ENCODE data around the gene NF1.
"Not testable (repeated sequence)": the region's sequence is repeated elsewhere in the genome, so short reads cannot be mapped to it uniquely, and the experiment has no call there.

NF1 gene

DNA sequence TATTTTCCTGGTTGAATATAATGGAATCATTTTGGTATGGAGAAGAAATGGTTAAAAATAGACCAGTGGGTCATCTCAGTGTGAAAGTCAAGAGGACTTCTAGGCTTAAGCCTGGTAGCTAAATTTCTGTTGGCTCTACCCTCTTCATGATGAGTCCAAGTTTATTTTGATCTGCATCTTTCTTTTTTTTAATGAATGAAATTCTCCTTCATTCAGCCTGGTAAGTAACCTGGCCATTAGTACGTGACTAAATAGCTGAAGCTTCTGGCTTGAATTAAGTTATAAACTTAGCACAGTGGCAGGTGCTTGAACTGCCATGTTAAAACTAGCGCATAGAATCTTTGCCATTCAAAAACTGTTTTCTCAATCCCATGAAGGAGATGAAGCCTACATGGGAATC, 28.0 kb downstream of the NF1 start:
- DNase-seq (ENCODE audit: low read depth in 2 of 3, low spot score in 1 of 3): no peak

- no peak for DNase-seq (ENCODE audit: low read depth in 2 of 3, low spot score in 1 of 3)
These were observed 31.5 kb downstream of the NF1 start for GRCh38 chr17:31126318-31126717.

- DNase-seq (ENCODE audit: low read depth in 2 of 3, low spot score in 1 of 3): no peak
These were observed 33.5 kb downstream of the NF1 start for GRCh38 chr17:31128241-31128640.

DNA sequence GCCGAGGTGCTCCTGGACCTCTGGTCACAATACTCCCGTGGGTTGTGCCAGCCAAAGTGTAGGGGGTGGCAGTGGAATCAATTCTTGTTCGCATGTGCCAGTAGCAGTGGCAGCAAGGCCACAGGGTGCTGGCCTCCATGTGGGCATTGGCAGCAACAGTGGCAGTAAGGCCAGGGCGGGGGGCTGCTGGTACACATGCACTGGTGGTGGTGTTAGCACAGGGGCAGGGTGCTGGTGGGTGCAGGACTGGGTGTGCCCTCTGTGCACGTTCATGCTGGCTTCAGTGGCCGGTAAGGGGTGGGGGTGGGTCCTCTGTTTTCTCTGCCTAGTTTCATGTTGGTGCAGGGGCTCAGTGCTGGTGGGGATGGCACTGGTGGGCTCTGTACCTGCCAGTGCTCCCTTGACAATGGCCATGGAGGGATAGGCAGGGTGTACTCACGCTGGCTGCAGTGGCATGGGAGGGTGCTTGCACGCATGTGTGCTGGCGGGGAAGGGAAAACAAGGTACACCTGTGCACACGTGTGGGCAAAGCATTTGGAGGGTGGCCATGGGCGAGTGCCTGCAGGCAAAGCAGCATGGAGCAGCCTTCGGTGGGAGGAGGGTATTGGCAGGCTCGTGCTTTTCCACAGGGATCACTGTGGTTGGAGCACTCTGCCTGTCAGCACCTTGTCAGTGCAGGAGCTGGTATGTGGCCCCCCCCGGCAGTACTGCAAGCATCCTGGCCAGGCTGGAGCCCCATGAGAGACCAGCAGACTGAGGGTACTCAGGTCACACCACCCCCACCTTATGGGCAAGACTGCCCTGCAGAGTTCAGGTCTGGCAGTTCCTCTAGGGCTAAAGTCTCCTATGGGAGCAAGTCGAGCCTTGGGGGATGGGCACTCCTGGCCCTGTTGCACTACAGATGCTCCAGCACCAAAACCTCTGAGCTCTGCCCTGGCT, 35.8 kb downstream of the NF1 start:
- no peak for DNase-seq (ENCODE audit: low read depth in 2 of 3, low spot score in 1 of 3)

- DNase-seq (ENCODE audit: low read depth in 2 of 3, low spot score in 1 of 3): no peak
These were observed 36.5 kb downstream of the NF1 start for GRCh38 chr17:31131299-31131698.

DNA sequence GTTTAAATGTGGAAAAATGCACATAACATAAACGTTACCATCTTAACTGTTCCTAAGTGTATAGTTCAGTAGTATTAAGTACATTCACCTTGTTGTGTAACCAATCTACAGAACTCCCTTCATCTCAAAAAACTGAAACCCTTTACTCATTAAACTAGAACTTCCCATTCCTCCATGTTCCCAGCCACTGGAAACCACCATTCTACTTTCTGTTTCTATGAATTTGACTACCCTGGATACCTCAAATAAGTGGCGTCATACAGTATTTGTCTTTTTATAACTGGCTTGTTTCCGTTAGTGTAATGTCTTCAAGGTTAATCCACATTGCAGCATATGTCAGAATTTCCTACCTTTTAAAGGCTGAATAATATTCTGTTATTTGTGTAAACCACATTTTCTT, 38.2 kb downstream of the NF1 start:
- no peak for DNase-seq (ENCODE audit: low read depth in 2 of 3, low spot score in 1 of 3)

- DNase-seq (ENCODE audit: low read depth in 2 of 3, low spot score in 1 of 3): no peak
These were observed 39.8 kb downstream of the NF1 start for GRCh38 chr17:31134576-31134975.

DNA sequence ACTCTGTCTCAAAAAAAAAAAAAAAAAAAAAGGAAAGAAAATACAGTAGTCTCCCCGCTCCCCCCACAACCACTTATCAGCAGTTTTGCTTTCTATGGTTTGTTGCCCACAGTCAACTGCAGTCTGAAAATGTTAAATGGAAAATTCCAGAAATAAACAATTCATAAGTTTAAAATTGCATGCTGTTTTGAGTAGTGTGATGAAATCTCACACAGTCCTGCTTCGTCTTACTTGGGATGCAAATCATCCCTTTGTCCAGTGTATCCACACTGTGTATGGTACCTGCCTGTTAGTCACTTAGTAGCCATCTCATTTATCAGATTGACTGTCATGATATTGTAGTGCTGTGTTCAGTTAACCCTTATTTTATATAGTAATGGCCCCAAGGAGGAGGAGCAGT, 41.5 kb downstream of the NF1 start:
- no peak for DNase-seq (ENCODE audit: low read depth in 2 of 3, low spot score in 1 of 3)

- no peak for DNase-seq (ENCODE audit: low read depth in 2 of 3, low spot score in 1 of 3)
These were observed 45.3 kb downstream of the NF1 start for GRCh38 chr17:31140111-31140510.

DNA sequence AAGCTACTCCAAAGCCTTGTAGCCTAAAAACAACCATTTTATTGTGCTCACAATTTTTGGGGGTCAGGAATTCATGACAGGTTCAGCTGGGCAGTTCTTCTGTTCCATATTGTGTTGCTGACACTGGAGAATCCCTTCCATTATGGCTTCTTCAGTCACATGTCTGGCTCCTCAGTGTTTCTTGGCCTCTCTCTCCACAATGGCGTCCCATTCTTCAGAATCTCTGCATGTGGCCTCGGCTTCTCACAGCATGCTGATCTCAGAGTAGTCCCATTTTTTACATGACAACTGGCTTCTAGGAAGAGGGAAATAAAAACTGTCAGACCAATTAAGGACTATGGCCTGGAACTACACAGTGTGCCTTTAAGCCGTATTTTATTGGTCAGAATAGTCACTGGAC, 49.7 kb downstream of the NF1 start:
- DNase-seq (ENCODE audit: low read depth in 2 of 3, low spot score in 1 of 3): no peak

GRCh38 chr17:31144836-31145235, 50.1 kb downstream of the NF1 start:
- no peak for DNase-seq (ENCODE audit: low read depth in 2 of 3, low spot score in 1 of 3)

DNA sequence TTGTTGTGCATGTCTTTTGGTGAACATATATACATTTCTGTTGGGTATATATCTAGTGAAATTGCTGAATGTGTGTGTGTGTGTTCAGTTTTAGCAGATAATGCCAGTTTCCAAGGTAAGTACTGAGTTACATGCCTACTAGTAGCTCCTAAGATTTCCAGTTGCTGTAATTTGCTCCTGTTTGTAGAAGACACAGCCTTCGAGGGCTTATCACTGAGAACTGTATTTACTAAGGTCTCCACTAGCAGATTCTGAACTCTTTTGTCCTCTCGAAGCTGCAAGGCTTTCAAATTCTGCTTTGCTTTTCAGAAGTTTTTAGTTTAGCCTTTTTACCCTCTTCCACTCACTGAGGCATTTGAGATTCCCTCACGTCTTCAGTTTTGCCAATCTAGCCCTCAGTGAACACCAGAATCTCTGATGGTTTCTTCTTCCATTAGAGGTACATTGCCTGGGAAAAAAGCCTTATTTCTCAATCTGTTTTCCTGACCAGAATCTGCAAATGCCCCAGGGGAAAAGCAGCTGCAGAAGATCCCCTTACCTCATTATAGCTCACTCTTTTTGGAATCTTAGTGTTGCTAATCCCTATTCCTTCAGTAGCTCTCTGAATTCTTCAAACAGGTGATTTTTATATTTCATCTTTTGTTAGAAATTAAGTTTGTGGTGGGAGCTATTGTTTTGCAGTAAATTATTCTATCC, 52.9 kb downstream of the NF1 start:
- no peak for DNase-seq (ENCODE audit: low read depth in 2 of 3, low spot score in 1 of 3)

GRCh38 chr17:31148205-31148604, 53.4 kb downstream of the NF1 start:
- no peak for DNase-seq (ENCODE audit: low read depth in 2 of 3, low spot score in 1 of 3)

GRCh38 chr17:31152271-31152670, 57.5 kb downstream of the NF1 start:
- no peak for DNase-seq (ENCODE audit: low read depth in 2 of 3, low spot score in 1 of 3)

DNA sequence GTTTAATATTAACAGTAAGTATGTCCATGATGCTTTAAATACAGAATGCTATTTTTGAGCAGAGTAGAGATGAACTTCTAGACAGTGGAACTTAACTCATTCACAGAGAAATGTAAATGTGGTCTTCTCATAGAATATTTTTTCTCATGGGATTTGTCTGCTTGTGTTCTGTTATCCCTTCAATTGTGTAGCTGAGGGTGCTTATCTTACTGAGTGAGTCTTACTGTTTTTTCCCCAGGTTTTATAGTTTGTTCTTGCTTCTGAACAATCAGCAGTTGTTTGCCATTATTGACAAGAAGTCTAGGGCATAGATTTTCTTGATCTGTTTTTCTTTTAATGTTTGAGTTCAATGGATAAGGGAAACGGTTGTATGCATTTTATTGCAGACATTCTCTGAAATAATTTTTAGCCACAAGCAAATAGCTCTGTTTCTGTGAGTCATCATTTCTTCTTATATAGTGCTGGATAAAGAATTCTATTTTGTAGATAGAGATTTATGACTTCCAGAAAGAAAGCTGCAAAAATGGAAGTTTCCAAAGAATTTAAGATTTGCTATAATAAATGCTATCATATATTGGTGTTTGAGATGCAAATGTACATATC, 60.5 kb downstream of the NF1 start:
- DNase-seq (ENCODE audit: low read depth in 2 of 3, low spot score in 1 of 3): no peak

DNA sequence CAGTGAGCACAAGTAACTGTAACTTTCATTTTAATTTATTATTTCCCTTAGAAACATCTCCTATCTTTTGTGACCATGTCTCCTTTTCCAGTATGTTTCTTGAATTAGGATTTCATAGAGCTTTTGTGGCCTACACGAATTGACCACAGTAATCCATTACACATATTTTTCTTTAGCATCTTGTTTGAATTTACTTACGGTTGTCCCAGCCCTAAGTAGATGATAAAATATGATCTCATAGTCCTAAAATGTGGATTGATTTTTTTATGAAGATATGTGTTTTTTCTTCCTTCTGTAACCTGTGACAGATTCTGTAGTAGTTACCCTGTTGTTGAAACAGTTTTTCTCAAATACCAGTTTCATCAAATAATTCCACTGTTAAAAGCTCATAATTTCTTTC, 61.5 kb downstream of the NF1 start:
- no peak for DNase-seq (ENCODE audit: low read depth in 2 of 3, low spot score in 1 of 3)

DNA sequence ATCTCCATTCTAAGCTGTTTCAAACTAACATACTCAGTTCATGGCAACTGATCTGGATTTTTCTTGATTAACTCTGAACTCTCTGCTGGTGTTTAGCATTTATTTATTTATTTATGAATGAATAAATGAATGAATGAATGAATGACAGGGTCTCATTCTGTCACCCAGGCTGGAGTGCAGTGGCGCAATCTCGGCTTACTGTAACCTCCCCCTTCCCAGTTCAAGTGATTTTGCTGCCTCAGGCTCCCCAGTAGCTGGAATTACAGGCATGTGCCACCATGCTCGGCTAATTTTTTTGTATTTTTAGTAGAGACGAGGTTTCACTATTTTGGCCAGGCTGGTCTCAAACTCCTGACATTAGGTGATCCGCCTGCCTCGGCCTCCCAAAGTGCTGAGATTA, 62.1 kb downstream of the NF1 start:
- DNase-seq (ENCODE audit: low read depth in 2 of 3, low spot score in 1 of 3): not testable (repeated sequence)

DNA sequence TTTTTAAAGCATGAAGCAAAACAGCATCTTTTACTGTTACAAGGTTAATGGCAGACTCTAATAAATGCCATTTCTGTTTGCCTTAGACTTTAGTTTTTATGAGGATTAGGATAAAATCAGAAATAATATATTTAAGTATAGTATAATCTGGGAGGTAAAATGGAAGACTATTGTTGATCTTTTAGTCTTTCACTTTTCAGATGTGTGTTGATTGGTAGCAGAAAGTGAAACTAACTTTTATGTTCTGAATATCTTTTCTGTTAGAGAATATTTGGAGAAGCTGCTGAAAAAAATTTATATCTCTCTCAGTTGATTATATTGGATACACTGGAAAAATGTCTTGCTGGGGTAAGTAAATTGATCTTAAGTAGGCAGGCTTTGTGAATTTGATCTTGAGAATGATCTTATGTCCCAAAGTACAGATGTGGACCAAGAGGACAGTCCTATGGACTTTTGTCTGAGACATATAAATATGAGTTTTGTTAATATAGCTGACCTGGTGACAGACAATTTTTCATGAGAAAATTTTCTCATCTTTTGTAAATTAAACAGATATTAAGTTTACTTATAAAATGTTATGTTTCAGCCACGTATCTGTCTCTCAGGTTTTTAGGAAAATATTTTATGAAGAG, 64.1 kb downstream of the NF1 start:
- no peak for DNase-seq (ENCODE audit: low read depth in 2 of 3, low spot score in 1 of 3)

DNA sequence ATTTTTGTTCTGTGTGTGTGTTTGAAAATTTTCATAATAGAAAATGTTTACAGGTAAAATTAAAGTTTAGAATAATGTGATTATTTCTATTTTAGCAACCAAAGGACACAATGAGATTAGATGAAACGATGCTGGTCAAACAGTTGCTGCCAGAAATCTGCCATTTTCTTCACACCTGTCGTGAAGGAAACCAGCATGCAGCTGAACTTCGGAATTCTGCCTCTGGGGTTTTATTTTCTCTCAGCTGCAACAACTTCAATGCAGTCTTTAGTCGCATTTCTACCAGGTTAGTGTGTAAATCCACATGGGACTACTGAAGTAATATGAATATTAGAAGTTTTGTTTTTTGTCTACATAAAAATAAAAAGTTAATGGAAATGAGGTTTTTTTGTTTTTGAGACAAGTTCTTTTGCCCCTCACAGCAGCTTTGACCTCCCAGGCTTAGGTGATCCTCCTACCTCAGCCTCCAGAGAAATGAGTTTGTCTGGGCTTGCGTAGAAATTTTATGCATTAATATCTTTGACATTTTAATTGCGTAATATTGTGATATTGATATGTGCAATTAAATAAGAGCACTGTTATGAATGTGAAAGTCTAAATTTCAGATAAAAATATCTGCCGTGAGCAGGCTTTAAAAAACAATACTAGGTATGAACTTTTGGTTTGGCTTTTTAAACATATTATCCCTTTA, 68.5 kb downstream of the NF1 start:
- no peak for DNase-seq (ENCODE audit: low read depth in 2 of 3, low spot score in 1 of 3)

GRCh38 chr17:31167111-31167510, 72.3 kb downstream of the NF1 start:
- no peak for DNase-seq (ENCODE audit: low read depth in 2 of 3, low spot score in 1 of 3)

DNA sequence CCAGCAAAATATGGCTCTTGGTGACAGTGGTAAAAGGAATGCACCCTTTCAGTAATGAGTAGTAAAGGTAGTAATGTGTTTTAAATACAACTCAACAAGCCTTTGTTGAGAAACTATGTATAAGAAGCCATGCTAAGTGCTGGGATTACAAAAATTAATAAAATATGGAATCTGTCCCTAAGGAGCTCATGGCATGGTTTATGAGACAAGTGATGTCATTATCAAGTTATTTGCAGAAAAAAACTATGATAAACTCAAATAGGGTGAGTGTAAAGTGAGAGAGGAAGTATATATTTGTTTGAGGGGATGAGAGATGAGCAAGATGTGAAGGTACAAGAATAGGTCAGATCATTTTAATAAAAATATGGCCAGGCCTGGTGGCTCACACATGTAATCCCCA, 76.9 kb downstream of the NF1 start:
- DNase-seq (ENCODE audit: low read depth in 2 of 3, low spot score in 1 of 3): no peak
